Muscle layer of duodenum (tissue), 2 donors: ENCODE measurements around the gene TXNRD1.
"Not testable (repeated sequence)": the region's sequence is repeated elsewhere in the genome, so short reads cannot be mapped to it uniquely, and the experiment has no call there.

ENCODE experiments used
- H3K27ac ChIP-seq: one replicate; pipeline ENCODE4 v1.7.0; 2013; ENCODE audit warnings: mild to moderate bottlenecking, low read length
- H3K27me3 ChIP-seq: one replicate; pipeline ENCODE4 v1.7.0; 2013; ENCODE audit warnings: low read depth, mild to moderate bottlenecking, control low read depth, low read length
- H3K36me3 ChIP-seq, 2 donors: one replicate each; pipeline ENCODE4 v1.7.0; 2013; ENCODE audit warnings: low read length in 2 of 2, control low read depth in 1 of 2, mild to moderate bottlenecking in 1 of 2; ENCODE audit not compliant: insufficient read depth in 2 of 2, control insufficient read depth in 1 of 2
- H3K4me1 ChIP-seq, 2 donors: one replicate each; pipeline ENCODE4 v1.7.0; 2013; ENCODE audit warnings: low read length in 2 of 2, mild to moderate bottlenecking in 2 of 2, control low read depth in 1 of 2, moderate library complexity in 1 of 2; ENCODE audit not compliant: insufficient read depth in 2 of 2, control insufficient read depth in 1 of 2
- H3K4me3 ChIP-seq, 2 donors: one replicate each; pipeline ENCODE4 v1.7.0; 2013; ENCODE audit warnings: low read length in 2 of 2, low read depth in 1 of 2, mild to moderate bottlenecking in 1 of 2
- H3K9me3 ChIP-seq, 2 donors: one replicate each; pipeline ENCODE4 v1.7.0; 2013; ENCODE audit warnings: low read length in 2 of 2, control low read depth in 1 of 2, mild to moderate bottlenecking in 1 of 2; ENCODE audit not compliant: control insufficient read depth in 1 of 2
- donor health status: healthy.

TXNRD1 gene

DNA sequence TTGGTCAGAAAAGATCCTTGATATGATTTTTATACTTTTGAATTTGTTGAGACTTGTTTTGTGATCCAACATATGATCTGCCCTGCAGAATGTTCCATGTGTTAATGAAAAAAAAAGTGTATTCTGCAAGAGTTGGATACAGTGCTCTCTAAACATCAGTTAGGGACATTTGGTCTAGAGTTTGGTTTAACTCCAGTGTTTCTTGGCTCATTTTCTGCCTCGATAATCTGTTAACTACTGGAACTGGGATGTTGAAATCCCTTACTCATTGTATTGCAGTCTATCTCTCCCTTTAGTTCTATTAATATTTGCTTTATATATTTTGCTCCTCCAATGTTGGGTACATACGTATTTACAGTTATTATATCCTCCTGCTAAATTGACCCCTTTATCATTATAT is 18.3 kb upstream of the TXNRD1 start:
- Histone ChIP-seq H3K27ac (no peak overlapping the region), H3K4me3 (no peak overlapping the region), H3K9me3 (peaks cover 0 to 4% of the 10 kb centered on the region in 2 donors), H3K36me3 (no peaks in the 10 kb centered on the region), H3K27me3 (no peaks in the 10 kb centered on the region), H3K4me1 (no peaks in the 10 kb centered on the region)

DNA sequence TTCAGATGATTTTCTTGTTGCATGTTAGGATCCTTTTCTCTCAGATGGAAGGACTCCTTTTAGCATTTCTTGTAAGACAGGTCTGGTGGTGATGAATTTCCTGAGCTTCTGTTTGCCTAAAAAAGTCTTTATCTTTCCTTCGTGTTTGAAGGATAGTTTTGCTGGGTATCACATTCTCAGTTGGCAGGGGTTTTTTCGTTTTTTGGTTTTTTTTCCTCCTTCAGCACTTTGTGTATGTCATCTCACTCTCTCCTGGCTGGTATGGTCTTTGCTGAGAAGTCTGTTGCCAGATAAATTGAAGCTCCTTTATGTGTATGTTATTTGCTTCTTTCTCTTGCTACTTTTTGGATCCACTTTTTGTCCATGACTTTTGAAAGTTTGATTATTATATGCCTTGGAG is 15.6 kb upstream of the TXNRD1 start:
- Histone ChIP-seq H3K27me3 (no peaks in the 10 kb centered on the region), H3K4me1 (no peaks in the 10 kb centered on the region), H3K36me3 (no peaks in the 10 kb centered on the region), H3K4me3 (no peak overlapping the region), H3K27ac (no peak overlapping the region), H3K9me3 (peaks cover 0 to 4% of the 10 kb centered on the region in 2 donors)

DNA sequence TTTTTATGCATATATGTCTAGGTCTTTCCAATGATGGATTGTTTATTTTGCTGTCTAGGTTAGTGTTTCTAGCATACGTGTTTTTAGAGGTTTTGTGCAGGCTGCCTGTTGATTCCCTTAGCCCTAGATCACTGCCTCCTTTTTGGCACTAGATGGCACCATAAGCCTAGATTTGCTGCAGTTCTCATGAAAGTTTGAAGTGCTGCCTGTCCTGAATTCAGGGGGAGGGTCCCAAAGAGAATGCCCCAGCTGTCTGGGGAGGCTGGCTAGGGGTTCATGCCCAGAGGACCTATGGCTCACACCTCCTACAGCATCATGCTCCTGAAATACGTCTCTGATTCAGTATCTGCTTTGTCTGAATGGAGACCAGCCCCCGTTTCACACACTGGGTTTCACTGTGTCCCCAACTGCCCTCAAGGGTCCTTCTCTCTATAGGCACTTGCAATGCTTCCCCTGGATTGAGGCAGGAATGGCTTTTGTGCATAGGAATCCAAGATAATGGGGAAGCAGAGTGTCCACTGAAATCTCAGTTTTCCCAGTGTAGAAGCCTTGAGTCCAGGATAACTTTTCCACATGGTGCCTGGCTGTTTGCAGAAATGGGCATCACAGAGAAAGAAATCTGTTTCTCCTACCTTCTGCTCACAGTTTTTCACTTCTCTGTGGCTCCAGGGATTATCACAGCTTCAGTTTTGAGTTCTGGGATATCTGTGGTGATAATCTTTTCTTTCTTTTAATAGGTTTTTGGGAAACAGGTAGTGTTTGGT is 14.2 kb upstream of the TXNRD1 start:
- peaks cover 0 to 4% of the 10 kb centered on the region in 2 donors for H3K9me3 ChIP-seq
- H3K4me1 ChIP-seq = no peaks in the 10 kb centered on the region
- H3K27ac ChIP-seq = no peak overlapping the region
- H3K27me3 ChIP-seq = no peaks in the 10 kb centered on the region
- H3K36me3 ChIP-seq = no peaks in the 10 kb centered on the region
- no peak overlapping the region for H3K4me3 ChIP-seq

DNA sequence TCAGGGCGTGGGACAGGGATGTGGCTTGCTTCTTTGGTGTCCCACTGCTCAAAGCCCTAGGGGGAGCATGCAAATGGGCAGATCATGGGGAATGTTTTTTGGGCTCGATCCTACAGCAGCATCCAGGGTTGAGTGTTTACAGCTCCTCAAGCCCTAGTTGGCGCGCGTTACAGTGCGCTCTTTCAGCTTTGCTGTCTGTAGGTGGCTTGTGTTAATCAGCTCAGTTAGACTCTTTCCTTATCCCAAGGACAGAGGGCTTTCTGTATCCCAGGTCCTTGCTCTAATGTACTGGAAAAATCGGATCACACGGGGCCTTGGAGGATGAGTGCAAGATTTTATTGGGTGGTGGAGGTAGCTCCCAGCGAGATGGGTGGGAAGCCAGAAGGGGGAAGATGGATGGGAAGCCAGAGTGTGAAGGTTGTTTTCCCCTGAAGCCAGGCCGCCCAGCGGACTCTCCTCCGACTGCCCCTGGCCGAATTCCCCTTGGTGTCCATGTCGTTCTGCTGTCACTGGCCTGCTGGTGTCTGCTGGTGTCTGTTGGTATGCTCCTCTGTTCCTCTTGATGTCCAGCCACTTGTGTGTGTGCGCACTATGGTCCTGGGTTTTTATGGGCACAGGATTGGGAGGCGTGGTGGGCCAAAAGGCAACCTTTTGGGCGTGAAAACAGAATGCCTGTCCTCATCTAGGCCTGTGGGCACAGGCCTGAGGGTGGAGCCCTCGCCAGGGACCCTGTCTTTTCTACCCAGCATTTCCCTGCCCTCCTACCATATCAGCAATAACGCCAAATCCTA is 10.7 kb upstream of the TXNRD1 start:
- Histone ChIP-seq H3K36me3 (no peaks in the 10 kb centered on the region), H3K27ac (no peak overlapping the region), H3K9me3 (peaks cover 0 to 4% of the 10 kb centered on the region in 2 donors), H3K27me3 (no peaks in the 10 kb centered on the region), H3K4me1 (no peaks in the 10 kb centered on the region), H3K4me3 (no peak overlapping the region)

DNA sequence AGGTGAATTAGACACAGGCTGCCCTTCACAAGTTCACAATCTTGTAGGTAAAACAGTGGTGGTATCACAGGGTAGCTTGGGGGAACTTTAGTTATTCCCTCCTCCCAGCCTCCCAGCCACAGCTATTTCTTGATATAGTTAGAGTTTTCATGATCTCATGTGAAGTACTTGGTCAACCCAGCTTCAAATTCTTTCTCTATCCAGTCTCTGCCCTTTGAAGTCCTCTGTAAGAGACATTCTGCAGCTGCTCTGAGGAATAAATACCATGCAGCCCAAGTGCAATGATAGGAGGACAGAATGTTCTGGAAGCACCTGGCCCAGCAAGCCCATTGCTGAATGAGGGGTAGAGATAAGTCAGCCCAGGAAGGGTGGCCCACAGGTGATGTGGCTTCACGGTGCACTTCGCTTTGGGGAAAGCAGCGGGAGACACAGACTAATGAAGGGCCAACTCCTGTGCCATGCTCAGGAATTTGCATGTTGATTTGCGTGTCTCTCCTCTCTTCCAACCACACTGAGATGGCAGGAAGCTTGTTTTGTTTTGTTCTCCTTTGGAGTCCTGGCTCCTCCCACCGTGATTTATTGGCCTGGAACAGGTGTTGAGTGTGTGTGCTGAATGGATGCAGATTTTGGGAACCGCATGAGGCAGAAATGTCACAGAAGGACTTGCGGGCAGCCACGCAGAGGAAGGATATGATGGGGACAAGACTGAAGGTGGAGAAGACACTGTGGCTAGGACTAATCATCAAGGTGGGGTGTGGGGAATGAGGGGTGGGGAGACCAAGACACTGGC is 8.0 kb upstream of the TXNRD1 start:
- Histone ChIP-seq H3K27me3 (no peaks in the 10 kb centered on the region), H3K36me3 (no peaks in the 10 kb centered on the region), H3K9me3 (no peaks in the 10 kb centered on the region), H3K4me3 (no peak overlapping the region), H3K4me1 (no peaks in the 10 kb centered on the region), H3K27ac (no peak overlapping the region)

DNA sequence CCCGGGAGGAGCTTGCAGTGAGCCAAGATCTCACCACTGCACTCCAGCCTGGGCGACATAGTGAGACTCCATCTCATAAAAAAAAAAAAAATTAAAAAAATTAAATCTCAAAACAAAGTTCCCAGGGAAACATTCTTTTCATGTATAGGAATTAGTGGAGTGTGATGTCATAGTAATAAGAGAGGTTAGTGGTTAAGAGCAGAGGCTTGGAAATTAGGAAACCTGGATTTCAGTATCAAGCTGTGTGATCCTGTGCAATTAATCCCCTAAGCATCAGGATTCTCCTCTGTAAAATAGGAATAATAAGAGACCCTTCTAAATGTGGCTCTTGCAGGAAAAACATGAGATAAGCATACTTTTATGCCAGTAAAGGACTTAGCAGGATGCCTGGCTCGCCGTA is 3.1 kb upstream of the TXNRD1 start:
- Histone ChIP-seq H3K36me3 (no peaks in the 10 kb centered on the region), H3K27me3 (no peaks in the 10 kb centered on the region), H3K4me3 (no peak overlapping the region), H3K9me3 (no peaks in the 10 kb centered on the region), H3K4me1 (peaks cover 0 to 4% of the 10 kb centered on the region in 2 donors), H3K27ac (no peak overlapping the region)

DNA sequence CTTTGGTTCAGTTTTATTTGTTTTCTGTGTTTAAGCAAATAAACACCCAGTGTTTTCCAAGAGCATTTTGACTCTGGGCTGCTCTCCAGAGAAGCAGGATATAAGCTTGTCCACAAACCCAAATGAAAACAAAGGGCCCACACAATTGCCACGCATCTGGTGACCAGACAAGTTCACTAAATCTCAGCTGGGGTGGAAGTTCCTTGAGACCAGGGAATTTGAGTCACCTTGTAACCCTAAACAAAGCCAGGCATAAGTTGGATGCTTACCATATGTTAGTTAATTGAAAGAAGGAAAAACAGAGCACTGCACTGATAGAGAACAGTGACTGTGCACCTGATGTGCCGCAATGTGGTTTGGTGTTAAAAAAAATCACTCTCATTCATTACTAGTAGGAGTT is 1.6 kb upstream of the TXNRD1 start:
- Histone ChIP-seq H3K9me3 (no peaks in the 10 kb centered on the region), H3K27ac (no peak overlapping the region), H3K27me3 (no peaks in the 10 kb centered on the region), H3K36me3 (no peaks in the 10 kb centered on the region), H3K4me3 (no peak overlapping the region), H3K4me1 (peaks cover 0 to 4% of the 10 kb centered on the region in 2 donors)

DNA sequence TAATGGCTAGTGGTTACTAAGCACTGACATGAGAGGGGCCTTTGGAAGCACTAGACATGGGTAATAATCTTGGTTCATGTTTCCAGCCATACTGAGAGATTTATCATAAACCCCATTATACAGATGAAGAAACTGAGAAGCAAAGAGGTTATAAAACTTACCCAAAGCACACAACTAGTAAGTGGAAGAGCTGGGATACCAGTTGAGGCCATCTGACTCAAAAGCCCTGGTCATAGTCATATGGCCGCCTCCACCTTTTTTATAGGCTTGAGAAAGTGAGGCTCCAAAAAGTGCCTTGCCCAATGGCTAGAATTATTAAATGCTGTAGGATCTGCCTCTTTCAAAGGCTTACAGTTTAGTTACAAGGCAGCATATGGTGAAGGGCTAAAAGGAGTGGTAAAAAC is 944 bp downstream of the TXNRD1 start:
- Histone ChIP-seq H3K27ac (peak overlapping the region; percentile 24), H3K36me3 (no peaks in the 10 kb centered on the region), H3K27me3 (no peaks in the 10 kb centered on the region), H3K9me3 (no peaks in the 10 kb centered on the region), H3K4me3 (peak overlapping the region; percentile 53 to 65), H3K4me1 (peaks cover 8 to 16% of the 10 kb centered on the region in 2 donors)

DNA sequence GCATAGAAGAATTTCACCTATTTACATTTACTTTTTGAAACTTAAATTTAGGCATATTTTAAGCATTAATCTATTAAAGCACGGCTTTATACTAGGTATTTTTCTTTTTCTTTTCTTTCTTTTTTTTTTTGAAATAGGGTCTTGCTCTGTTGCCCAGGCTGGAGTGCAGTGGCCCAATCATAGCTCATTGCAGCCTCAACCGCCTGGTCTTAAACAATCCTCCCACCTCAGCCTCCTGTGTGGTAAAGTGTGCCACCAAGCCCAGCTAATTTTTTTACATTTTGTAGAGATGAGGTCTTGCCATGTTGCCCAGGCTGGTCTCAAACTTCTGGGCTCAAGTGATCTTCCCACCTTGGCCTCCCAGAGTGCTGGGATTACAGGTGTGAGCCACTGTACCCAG is 2.9 kb downstream of the TXNRD1 start:
- H3K27ac ChIP-seq = not testable (repeated sequence)

DNA sequence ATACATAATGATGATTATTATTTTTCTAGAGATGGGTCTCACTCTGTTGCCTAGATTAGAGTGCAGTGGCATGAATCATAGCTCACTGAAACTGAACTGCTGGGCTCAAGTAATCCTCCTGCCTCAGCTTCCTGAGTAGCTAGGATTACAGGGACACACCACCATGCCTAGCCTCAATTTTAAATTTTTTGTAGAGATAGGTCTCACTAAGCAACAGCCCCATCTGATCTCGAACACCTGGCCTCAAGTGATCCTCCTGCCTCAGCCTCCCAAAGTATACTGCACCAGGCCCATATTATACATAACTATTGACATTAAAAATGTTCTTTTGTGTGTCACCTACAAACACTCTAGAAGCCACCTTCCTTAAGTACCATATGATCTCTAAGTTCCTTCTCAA is 3.4 kb downstream of the TXNRD1 start:
- Histone ChIP-seq H3K27me3 (no peaks in the 10 kb centered on the region), H3K36me3 (no peaks in the 10 kb centered on the region), H3K9me3 (no peaks in the 10 kb centered on the region), H3K4me1 (peaks cover 8 to 16% of the 10 kb centered on the region in 2 donors), H3K4me3 (no peak overlapping the region), H3K27ac (peak overlapping the region; percentile 74)

More for the DNA sequence above, 2.9 kb downstream of the TXNRD1 start:
- peaks cover 8 to 16% of the 10 kb centered on the region in 2 donors for H3K4me1 ChIP-seq
- not testable (repeated sequence) for H3K36me3 ChIP-seq, H3K27me3 ChIP-seq, H3K9me3 ChIP-seq, H3K4me3 ChIP-seq

DNA sequence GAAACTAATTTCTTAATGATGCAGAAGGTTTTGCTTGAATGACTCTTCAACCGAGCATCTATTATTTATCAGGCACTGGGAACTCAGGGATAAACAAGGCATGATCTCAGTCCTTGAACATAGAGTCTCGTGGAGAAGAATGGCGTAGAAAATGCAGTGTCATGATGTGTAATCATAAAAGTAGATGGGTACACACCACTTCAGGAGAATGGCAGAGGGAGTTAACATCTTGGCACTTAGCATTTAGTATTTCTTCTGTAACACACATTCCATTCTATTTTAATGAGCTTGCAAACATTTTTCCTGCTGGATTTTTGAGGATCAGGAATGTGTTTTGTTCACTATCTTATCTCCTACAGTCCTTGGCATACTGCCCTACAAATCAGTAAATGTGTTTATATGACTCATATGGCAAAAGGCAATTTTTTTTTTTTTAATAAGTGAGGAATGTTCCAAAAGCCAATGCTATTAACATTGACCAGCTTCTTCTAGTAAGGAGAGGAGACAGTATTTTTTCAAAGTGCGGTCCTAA is 3.8 kb downstream of the TXNRD1 start:
- peaks cover 8 to 16% of the 10 kb centered on the region in 2 donors for H3K4me1 ChIP-seq
- peak overlapping the region; percentile 74 for H3K27ac ChIP-seq
- H3K27me3 ChIP-seq = no peaks in the 10 kb centered on the region
- H3K36me3 ChIP-seq = no peaks in the 10 kb centered on the region
- no peak overlapping the region for H3K4me3 ChIP-seq
- no peaks in the 10 kb centered on the region for H3K9me3 ChIP-seq
